Measurements from ENCODE around the gene PIP5K1B. TPM values are rescaled to one million over a fixed set of nuclear protein-coding genes. Genes with fewer than 3 reads are reported as not detected.

Gene PIP5K1B
- total RNA-seq, 3 donors from 2014 or later = 60.0 to 122 (median 73.3) TPM

DNA sequence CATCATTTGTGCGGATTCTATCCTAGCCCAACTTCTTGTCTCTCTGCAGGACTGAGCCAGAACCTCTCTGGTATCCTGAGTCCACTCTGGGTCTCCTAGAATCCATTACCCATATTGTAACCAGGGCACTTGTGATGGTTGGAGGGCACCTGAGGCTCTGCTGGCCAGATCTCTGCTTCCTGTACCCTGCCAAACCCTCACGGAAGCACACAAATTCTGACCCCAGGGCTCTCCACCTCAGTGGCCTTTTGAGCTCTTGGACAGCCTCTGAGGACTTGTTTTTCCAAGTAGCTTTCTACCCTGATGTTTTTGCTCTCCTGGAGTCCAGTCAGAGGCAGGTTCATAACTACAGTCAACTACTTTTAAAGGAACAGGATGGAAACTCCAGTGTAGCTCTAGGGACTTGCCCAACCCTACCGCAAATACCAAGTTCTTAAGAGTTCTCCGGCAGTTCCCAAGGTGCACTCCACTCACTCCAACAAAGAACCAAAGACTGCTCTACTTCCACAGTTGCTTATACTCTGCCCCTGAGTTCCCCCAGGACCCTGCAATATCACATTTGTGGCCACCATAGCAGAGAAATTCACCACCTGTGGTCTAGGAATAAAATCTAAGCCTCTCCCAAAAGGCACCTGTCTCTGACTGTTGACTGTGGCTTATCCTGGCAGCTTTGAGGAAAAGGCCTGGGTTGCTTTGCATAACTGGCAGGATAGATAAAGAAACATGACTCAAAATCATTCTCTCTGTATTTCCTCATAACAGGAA is 9.6 kb downstream of the PIP5K1B start:
- TF ChIP-seq, protein P1, sequence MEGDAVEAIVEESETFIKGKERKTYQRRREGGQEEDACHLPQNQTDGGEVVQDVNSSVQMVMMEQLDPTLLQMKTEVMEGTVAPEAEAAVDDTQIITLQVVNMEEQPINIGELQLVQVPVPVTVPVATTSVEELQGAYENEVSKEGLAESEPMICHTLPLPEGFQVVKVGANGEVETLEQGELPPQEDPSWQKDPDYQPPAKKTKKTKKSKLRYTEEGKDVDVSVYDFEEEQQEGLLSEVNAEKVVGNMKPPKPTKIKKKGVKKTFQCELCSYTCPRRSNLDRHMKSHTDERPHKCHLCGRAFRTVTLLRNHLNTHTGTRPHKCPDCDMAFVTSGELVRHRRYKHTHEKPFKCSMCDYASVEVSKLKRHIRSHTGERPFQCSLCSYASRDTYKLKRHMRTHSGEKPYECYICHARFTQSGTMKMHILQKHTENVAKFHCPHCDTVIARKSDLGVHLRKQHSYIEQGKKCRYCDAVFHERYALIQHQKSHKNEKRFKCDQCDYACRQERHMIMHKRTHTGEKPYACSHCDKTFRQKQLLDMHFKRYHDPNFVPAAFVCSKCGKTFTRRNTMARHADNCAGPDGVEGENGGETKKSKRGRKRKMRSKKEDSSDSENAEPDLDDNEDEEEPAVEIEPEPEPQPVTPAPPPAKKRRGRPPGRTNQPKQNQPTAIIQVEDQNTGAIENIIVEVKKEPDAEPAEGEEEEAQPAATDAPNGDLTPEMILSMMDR (IDR thresholded peaks at IDR 0.05) = no peak
- peaks cover 22% of the 10 kb centered on the region for H3K4me1 ChIP-seq (ENCODE audit: low read depth)
- peak; percentile 77 for ATAC-seq
- H3K4me3 ChIP-seq = no peak overlapping the region
- H3K9me3 ChIP-seq = no peaks in the 10 kb centered on the region
- no peaks in the 10 kb centered on the region for H3K36me3 ChIP-seq (ENCODE audit: low read depth)
- intact Hi-C loops (cut with DNase I, micrococcal nuclease) = no loop called here
- DNase-seq = no peak

DNA sequence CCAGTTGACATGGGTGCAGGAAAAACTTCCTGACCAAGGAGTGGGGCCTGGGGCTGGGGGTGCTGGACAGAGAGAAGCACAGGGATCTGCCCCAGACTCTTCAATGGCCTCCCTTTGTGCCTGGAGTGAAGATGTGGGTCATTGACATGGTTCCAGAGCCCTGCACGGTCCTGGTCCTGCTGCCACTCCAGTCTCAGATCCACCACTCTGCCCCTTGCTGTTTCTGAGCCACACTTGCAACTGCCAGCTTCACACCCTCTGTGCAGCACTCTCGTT is 10.1 kb downstream of the PIP5K1B start:
- Histone ChIP-seq H3K4me3 (no peak overlapping the region), H3K9me3 (no peaks in the 10 kb centered on the region), H3K36me3 (ENCODE audit: low read depth) (no peaks in the 10 kb centered on the region), H3K4me1 (ENCODE audit: low read depth) (peaks cover 27% of the 10 kb centered on the region)
- no peak for ATAC-seq
- intact Hi-C loops (cut with DNase I, micrococcal nuclease) = no loop called here
- DNase-seq = peak in 1 of 3 donors; percentile 39
- TF ChIP-seq, protein P1 (IDR thresholded peaks at IDR 0.05) = no peak

DNA sequence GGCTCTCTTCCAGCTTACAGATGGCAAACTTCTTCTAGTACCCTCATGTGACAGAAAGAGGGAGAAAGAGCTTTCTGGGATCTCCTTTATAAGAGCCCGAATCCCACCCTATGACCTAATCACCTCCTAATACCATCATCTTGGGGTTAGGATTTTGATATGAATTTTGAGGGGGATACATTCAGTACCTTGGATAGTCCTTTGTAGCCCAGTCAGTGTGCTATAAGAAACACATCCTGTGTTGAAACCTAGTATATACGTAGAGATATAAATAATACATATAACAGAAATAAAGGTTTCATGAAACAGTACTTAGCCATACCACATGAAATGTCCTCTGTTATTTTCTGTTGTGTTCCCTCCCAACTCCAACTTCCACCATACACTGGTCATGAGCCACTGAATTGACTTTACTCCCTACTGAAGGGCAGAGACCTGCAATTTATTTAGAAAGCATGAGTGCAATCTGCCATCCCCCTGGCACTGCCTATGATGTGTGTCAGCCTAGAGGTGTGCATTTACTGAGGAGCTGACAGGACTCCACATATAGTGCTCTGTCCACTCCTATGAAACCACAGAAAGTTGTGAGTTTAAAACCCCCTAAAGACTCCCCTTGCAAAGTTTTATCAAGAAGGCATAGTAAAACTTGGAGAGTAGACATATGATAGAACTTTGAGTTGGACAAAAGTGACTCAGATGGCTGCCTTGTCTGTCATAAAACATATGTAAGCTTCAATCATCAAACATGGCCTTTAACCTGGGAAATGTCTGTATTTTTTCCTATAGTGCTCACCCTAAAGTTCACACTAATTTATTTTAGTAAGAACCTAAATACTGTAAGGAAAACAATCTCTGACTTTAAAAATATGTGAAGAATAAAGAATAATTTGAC is 12.8 kb downstream of the PIP5K1B start:
- H3K4me1 ChIP-seq (ENCODE audit: low read depth) = peaks cover 34% of the 10 kb centered on the region
- H3K9me3 ChIP-seq = no peaks in the 10 kb centered on the region
- ATAC-seq (peak; percentile 65), DNase-seq (no peak)
- H3K36me3 ChIP-seq (ENCODE audit: low read depth) = no peaks in the 10 kb centered on the region
- no peak overlapping the region for H3K4me3 ChIP-seq
- TF ChIP-seq, protein P1 (IDR thresholded peaks at IDR 0.05) = no peak
- intact Hi-C loops (cut with DNase I, micrococcal nuclease) = no loop called here

DNA sequence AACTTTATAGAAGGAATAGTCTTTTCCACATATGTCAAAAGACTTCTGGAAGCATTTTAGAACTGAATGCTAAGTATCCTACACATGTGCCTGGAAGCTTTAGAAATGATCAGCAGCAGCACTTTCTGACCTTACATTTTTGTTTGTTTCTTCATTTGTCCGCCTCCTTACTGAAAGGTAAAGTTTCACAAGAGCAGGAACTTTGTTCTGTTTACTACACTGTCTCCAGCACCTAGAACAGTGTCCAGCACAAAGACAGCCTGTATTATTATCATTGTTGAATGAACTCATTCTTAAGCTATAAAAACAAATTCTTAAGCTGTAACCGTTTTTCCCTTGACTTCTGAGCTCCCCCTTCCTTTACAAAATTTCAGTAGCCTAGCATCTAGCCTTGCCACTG is 14.8 kb downstream of the PIP5K1B start:
- no peak for DNase-seq
- intact Hi-C loops (cut with DNase I, micrococcal nuclease) = no loop called here
- H3K9me3 ChIP-seq = no peaks in the 10 kb centered on the region
- peak; percentile 59 for ATAC-seq
- no peak overlapping the region for H3K4me3 ChIP-seq
- H3K4me1 ChIP-seq (ENCODE audit: low read depth) = peaks cover 30% of the 10 kb centered on the region
- H3K36me3 ChIP-seq (ENCODE audit: low read depth) = no peaks in the 10 kb centered on the region
- TF ChIP-seq, protein P1 (IDR thresholded peaks at IDR 0.05) = no peak

DNA sequence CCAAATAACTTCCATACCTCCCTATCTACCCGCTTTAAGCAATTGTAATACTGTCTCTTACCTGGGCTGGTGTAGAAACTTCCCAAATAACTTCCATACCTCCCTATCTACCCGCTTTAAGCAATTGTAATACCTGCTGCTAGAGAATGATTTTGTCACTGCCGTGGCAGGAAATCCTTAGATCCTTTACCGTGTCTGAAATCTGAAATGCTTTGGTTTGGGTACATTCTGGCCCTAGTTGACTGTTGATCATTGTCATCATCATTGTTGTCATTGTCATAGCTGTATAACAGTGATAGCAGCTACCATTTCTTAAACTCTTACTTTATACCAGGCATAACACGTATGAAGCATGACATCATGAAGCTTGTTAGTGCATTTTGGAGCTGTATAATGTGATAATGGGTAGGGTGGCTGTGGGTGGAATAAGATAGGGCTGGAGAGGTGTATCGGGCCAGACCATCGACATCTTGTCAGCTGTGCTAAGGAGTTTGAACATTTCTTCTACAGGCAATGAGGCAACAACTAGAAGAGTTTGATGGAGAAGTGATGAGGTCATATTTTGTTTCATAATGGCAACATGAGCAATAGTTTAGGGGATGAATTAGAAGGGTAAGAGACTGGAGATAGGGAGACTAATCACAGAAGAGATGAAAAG is 15.7 kb downstream of the PIP5K1B start:
- peaks cover 30% of the 10 kb centered on the region for H3K4me1 ChIP-seq (ENCODE audit: low read depth)
- no peak for DNase-seq
- no peaks in the 10 kb centered on the region for H3K36me3 ChIP-seq (ENCODE audit: low read depth)
- intact Hi-C loops (cut with DNase I, micrococcal nuclease) = no loop called here
- H3K9me3 ChIP-seq = no peaks in the 10 kb centered on the region
- TF ChIP-seq, protein P1 (IDR thresholded peaks at IDR 0.05) = no peak
- ATAC-seq = no peak
- H3K4me3 ChIP-seq = no peak overlapping the region
